Stimulated activated CD4-positive, alpha-beta T cell treated with anti-CD3 and anti-CD28 coated beads, TNF-alpha, amount 100 ng/mL, for 24 hours (primary cell): ENCODE data around the gene ADAMTS2.

ENCODE experiments used
- DNase-seq, 3 experiments: peaks; one replicate each; pipeline ENCODE4 v3.0.0-alpha.2; 2020; ENCODE audit warnings: low read depth in 3 of 3

Gene ADAMTS2

GRCh38 chr5:179371681-179372680 is 26.7 kb upstream of the ADAMTS2 start:
- DNase-seq = no peak

DNA sequence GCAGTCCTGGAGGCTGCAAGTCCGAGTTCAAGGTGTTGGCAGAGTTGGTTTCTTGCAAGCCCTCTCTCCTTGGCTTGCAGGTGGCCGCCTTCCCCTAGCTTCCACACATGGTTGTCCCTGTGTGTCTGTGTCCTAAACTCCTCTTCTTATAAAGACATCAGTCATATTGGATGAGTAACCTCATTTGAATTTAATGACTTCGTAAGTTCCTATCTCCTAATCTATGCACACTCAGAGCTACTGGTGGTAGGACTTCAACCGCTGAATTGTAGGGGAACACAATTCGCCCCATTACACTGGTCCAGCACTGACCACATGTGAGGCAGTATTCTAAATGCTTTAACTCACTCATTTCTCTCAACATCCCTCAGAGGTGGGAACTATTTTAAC is 25.9 kb upstream of the ADAMTS2 start:
- no peak for DNase-seq

- DNase-seq = no peak
Measured at GRCh38 chr5:179370490-179371120, 25.3 kb upstream of the ADAMTS2 start.

GRCh38 chr5:179369530-179369884 is 24.2 kb upstream of the ADAMTS2 start:
- no peak for DNase-seq

- no peak for DNase-seq
Measured at GRCh38 chr5:179368806-179369529, 23.7 kb upstream of the ADAMTS2 start.

GRCh38 chr5:179368126-179368805 is 23.0 kb upstream of the ADAMTS2 start:
- no peak for DNase-seq

GRCh38 chr5:179367491-179367890 is 22.2 kb upstream of the ADAMTS2 start:
- no peak for DNase-seq

DNA sequence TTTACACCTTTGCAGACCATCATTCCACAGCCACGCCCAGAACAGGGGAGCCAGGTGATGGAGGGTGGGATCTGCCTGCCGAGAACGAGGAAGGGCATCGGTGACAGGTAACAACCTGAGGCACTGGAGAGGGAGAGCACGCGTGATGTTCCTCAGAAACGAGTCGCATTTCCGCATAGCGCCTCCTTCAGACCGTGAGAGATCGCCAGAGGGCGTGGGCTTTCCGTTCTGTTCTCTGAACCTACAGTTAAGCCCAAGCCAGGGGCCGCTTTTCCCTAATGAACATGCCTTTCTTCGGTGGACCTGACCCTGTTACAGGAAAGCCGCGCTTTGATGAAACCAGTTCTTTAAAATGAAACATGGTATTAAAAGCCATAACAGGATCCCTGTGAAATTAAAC is 17.1 kb upstream of the ADAMTS2 start:
- no peak for DNase-seq

DNA sequence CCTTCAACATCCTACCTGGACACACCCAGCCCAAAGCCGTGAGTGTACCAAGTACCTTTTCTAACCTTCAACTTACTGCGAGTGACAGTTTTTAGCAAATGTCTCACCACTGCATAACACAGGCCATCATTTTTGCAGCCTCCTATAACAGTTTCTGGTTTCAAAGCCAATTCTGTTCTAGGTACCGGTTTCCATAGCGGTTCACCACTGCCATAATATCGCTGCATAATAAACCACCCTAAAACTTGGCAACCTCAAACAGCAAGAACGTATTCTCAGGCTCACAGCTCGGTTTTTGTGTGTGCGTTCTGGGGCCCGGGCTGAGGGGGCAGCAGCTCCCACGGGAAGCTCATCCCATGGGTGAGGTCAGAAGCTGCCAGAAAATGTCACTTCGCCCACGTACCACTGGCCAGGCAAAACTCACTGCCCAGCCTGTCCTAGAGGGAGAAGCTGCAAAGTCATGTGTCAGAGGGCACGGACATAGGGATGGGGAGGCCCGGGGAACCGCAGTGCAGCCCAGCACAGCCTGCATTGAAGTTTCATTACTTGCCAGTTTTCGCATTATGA is 15.9 kb upstream of the ADAMTS2 start:
- DNase-seq = no peak

DNA sequence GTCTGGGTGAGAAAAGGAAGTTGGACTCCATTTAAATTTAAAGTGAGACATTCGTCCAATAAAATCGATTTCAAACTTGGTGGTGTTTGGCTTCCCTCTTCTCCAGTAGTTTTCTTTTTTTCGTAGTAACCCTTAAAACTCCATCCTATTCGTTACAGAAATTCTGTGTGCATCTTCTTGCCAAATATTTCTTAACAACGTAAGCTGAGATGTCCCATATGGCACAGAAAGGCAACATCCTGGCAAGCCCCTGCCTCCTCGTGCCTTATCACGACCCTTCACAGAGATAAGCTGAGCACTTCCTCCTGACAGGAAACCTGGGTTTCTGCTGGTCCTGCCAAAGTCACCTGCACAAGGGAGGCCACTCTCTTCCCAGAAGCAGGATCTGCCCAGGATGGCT is 11.8 kb upstream of the ADAMTS2 start:
- no peak for DNase-seq

- no peak for DNase-seq
Measured at GRCh38 chr5:179355976-179356974, 11.0 kb upstream of the ADAMTS2 start.

GRCh38 chr5:179354305-179354882 is 9.1 kb upstream of the ADAMTS2 start:
- DNase-seq = no peak

- no peak for DNase-seq
Measured at GRCh38 chr5:179348843-179349242, 3.6 kb upstream of the ADAMTS2 start.

- DNase-seq = no peak
Measured at GRCh38 chr5:179348011-179348530, 2.8 kb upstream of the ADAMTS2 start.

GRCh38 chr5:179347581-179347980 is 2.3 kb upstream of the ADAMTS2 start:
- DNase-seq = no peak

DNA sequence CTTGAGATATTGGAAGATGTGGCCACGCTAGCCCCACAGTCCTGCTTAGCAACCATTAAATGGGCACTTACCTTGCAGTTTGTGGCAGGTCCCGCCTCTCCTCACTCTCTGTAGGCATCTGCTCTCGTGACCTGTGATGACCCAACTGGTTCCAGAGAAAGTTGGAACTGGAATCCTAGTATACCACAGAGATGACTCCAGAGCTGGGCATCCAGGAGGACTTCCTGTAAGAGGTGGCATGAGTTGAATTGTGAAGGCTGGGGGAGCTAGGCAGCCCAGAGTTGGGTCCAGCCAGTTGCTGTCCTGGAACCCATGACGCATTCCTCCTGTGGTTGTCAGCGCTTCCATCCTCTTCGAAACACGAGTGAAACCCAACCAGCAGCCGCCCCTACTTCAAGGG is 1.6 kb upstream of the ADAMTS2 start:
- no peak for DNase-seq

GRCh38 chr5:179346401-179346800 is 1.1 kb upstream of the ADAMTS2 start:
- DNase-seq = no peak

DNA sequence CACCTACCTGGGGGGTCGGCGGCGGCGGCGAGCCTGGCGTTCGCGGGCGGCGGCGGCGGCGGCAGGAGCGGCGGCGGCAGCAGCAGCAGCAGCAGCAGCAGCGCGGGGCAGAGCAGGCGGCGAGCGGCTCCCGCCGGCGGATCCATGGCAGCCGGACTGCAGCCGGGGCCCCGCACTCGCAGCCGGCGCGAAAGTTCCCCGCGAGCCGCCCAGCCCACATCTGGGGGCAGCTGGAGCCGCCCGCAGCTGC is 153 bp downstream of the ADAMTS2 start:
- DNase-seq = no peak

DNA sequence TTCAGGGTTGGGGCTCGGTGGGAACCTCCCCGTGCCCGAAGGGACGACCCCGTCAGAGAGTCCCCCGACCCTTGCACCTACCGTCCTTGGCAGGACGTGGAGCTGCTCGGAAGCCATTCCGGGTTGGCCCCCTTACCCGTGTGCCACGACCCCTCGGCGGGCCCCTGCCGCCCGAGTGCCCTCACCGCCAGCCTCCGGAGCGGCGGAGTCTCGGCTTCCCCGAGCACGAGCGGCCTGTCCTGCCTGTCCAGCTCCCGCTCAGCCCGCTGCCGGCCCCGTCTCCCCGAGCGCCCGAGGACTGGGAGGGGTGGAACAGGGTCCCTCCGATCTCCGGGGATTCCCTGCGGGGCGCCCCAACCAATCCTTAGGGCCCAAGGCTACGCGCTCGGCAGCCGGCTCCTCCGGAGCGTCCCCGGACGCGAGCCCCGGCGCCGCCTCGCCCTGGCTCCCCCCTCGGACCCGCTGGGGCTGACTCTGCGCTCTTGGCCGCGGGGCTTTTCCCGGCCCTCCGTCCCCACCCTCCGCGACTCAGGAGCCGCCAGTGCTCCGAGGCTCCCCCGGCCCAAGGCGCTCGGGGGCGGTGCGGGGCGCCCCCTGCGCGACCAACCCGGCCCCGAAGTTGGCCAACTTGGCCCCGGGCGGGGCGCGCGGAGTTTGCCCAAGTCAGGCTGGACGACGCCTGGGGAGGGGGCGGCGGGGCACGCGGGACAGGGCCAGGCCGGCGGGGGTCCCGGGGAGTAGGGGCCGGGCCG is 654 bp downstream of the ADAMTS2 start:
- DNase-seq = no peak
